H1 (cell line): ENCODE results near the gene MACROD2. TPM values are rescaled to one million over a fixed set of nuclear protein-coding genes. Genes with fewer than 3 reads are reported as not detected.

Experiments used
- BRCA1 ChIP-seq: IDR thresholded peaks from 2 replicates; pipeline ENCODE4 v1.6.1; 2012; ENCODE audit warnings: low read depth, low read length, improper control_type of control experiment
- SUZ12 ChIP-seq: fragments of 200-600 bp; sonication (generic); IDR thresholded peaks from 2 replicates; pipeline ENCODE4 v1.6.1; 2012; ENCODE audit warnings: mild to moderate bottlenecking, inconsistent platforms, low read length, moderate library complexity, mixed read lengths
- polyA plus RNA-seq, 7 experiments: library from polyadenylated mRNA; depleted of rRNA in 3 of 7; stranded (reverse) in 5 of 7; unstranded in 2 of 7; fragments of >200 nt in 5 of 7; fragments of 200-250 nt in 2 of 7; gene quantifications; 1 replicate in 5 of 7; 2 replicates in 1 of 7; 4 replicates in 1 of 7; pipeline versions ENCODE4 v1.2.1 to v1.2.3, GENCODE V29; 2011 to 2013; ENCODE audit warnings: missing spikeins in 2 of 7, mixed read lengths in 2 of 7
- total RNA-seq: library from RNA; stranded (reverse); fragmentation: NEBNext Ultra II Directional; extraction: Animal tissue kit (Norgen Biotek cat#: 25700); gene quantifications from 2 replicates; pipeline ENCODE4 v1.2.1, GENCODE V29; 2021

The MACROD2 gene
- total and polyA plus RNA-seq, 2 of the 8 experiments (the other 6 are each of a cell fraction or from before 2014, with no cell fraction given), result 0.70 to 3.9 TPM

GRCh38 chr20:16014436-16014835 lies 2019.1 kb downstream of the MACROD2 start (continued):
- no peak for TF ChIP-seq SUZ12
- TF ChIP-seq BRCA1, result no peak
